SU-DHL-6 (cell line): Measurements from ENCODE around the gene HMCN2.

Source experiments
- CTCF ChIP-seq: fragments of 200-600 bp; sonication (generic); IDR thresholded peaks from one replicate; pipeline ENCODE4 v1.5.1; 2017; ENCODE audit warnings: antibody characterized with exemption, mild to moderate bottlenecking, low read length, moderate library complexity; ENCODE audit not compliant: insufficient read depth, poor library complexity, severe bottlenecking
- EZH2phosphoT487 ChIP-seq: fragments of 200-600 bp; sonication (generic), shearing (Covaris generic); conservative IDR thresholded peaks from 2 replicates; pipeline ENCODE4 v1.6.1; 2018; ENCODE audit warnings: mild to moderate bottlenecking, antibody characterized with exemption, low read length, moderate library complexity, mixed read lengths

GRCh38 chr9:130406278-130406895 is 140.8 kb downstream of the HMCN2 start:
- no peak for TF ChIP-seq CTCF
- TF ChIP-seq EZH2phosphoT487: no peak
